Mesodermal cell (in vitro differentiated cells): Measurements from ENCODE around the gene AFAP1L2.

ENCODE experiments used
- H3K27ac ChIP-seq: 2 replicates; pipeline ENCODE4 v1.7.0; 2013; ENCODE audit warnings: mild to moderate bottlenecking, low read depth, low read length, moderate library complexity; ENCODE audit not compliant: severe bottlenecking
- H3K36me3 ChIP-seq: 2 replicates; pipeline ENCODE4 v1.7.1; 2013; ENCODE audit warnings: mild to moderate bottlenecking, low read length, moderate library complexity; ENCODE audit not compliant: control insufficient read depth, insufficient read depth
- H3K4me1 ChIP-seq: one replicate; pipeline ENCODE4 v1.7.1; 2013; ENCODE audit warnings: mild to moderate bottlenecking, low read length; ENCODE audit not compliant: insufficient read depth, control insufficient read depth, poor library complexity, severe bottlenecking
- H3K4me3 ChIP-seq: 2 replicates; pipeline ENCODE4 v1.7.0; 2013; ENCODE audit warnings: low read length, control low read depth, mild to moderate bottlenecking; ENCODE audit not compliant: insufficient read depth, poor library complexity, severe bottlenecking; ENCODE audit errors: extremely low read depth
- H3K9me3 ChIP-seq: 2 replicates; pipeline ENCODE4 v1.7.1; 2013; ENCODE audit warnings: mild to moderate bottlenecking, low read length, moderate library complexity; ENCODE audit not compliant: control insufficient read depth
- WGBS, 2 experiments: methylation state at CpG; one replicate each; pipeline ENCODE4 v1.1.5; 2013; ENCODE audit warnings: missing lambda C conversion rate in 2 of 2; ENCODE audit not compliant: insufficient coverage in 2 of 2; 5-methylcytosine and 5-hydroxymethylcytosine counted together

Gene AFAP1L2

GRCh38 chr10:114252883-114253282, 151.4 kb downstream of the AFAP1L2 start:
- WGBS, 2 experiments: 93 to 94% methylated on average over 2 to 3 of the region's 7 CpGs
- Histone ChIP-seq H3K36me3 (no peaks in the 10 kb centered on the region), H3K4me1 (peaks cover 11% of the 10 kb centered on the region), H3K4me3 (no peak overlapping the region), H3K9me3 (no peaks in the 10 kb centered on the region), H3K27ac (no peak overlapping the region)

DNA sequence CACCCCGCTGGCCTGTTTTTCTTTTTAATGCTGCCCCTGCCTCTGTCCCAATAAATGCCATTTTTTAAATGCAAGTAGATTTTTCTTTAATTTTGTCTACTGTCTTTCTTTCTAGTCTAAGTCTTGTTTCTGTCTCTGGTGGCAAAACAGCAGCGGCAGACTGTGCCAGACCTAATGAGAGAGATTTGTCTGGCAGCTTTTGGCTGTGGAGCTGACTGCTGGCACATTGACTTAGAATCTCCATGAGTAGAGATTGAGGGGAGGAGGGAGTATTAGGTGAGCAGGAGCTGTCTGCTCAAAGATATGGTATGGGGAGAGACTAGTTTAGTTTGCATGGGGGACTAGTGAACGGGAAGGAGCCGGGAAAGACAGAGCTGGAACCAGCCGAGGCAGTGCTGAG, 152.2 kb downstream of the AFAP1L2 start:
- Histone ChIP-seq H3K36me3 (no peaks in the 10 kb centered on the region), H3K9me3 (no peaks in the 10 kb centered on the region), H3K4me3 (no peak overlapping the region), H3K27ac (no peak overlapping the region), H3K4me1 (peaks cover 3% of the 10 kb centered on the region)
- 92 to 93% methylated on average over 4 of the region's 5 CpGs for WGBS, 2 experiments

- H3K9me3 ChIP-seq: no peaks in the 10 kb centered on the region
Observed at GRCh38 chr10:114250716-114251115, 153.6 kb downstream of the AFAP1L2 start.

GRCh38 chr10:114250236-114250635, 154.1 kb downstream of the AFAP1L2 start:
- Histone ChIP-seq H3K4me3 (no peak overlapping the region), H3K27ac (no peak overlapping the region), H3K36me3 (no peaks in the 10 kb centered on the region), H3K9me3 (no peaks in the 10 kb centered on the region), H3K4me1 (no peaks in the 10 kb centered on the region)
- 97 to 100% methylated on average over 2 to 4 of the region's 6 CpGs for WGBS, 2 experiments

More at GRCh38 chr10:114250716-114251115, 153.6 kb downstream of the AFAP1L2 start:
- no CpG with 5 or more reads among the region's 1 CpG for WGBS, 2 experiments
- Histone ChIP-seq H3K4me1 (no peaks in the 10 kb centered on the region), H3K27ac (no peak overlapping the region), H3K4me3 (no peak overlapping the region), H3K36me3 (no peaks in the 10 kb centered on the region)

GRCh38 chr10:114246679-114247305, 157.5 kb downstream of the AFAP1L2 start:
- Histone ChIP-seq H3K4me3 (no peak overlapping the region), H3K27ac (no peak overlapping the region), H3K4me1 (no peaks in the 10 kb centered on the region), H3K36me3 (no peaks in the 10 kb centered on the region), H3K9me3 (no peaks in the 10 kb centered on the region)
- WGBS, 2 experiments: 92 to 100% methylated on average over 5 to 6 of the region's 7 CpGs

DNA sequence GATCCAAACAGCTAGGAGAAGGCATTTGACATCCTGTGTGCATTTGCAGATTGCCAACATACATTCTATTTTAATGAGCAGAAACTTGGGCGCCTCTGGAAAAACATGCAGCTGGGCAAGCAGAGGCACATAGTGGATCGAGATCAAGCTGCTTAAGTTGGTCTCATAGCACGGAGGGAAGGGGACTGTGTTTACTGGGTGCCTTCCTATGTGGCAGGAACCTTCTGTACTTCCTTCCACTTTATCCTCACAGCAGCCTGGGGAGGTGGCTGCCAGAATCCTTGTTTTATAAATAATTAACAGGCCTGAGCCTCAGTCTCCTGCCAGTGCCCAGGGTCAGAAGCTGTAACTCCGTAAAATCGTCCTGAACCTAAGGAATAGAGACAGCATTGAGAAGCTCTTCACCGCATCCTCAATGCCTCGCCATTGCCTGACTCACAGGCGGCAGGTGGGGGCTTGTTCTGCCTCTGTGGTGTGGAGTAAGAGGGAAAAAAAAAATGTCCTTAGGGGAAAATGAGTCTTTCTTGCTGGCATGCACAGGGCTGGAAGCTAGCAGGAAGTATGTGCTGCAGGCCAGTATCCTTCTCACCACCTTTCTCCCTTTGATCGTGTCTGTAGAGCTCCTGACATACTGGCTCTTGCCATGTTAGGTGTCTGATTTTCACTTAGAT, 159.0 kb downstream of the AFAP1L2 start:
- Histone ChIP-seq H3K9me3 (no peaks in the 10 kb centered on the region), H3K27ac (no peak overlapping the region), H3K36me3 (no peaks in the 10 kb centered on the region), H3K4me3 (no peak overlapping the region), H3K4me1 (no peaks in the 10 kb centered on the region)
- WGBS, 2 experiments: 87 to 91% methylated on average over 8 to 9 of the region's 9 CpGs
